ENCODE results near the gene KLKB1.

The KLKB1 gene

GRCh38 chr4:186291256-186291890 lies 64.1 kb downstream of the KLKB1 start:
- no peaks in the 10 kb centered on the region for H3K9me3 ChIP-seq (replicated peaks; ENCODE audit: insufficient read depth, low read length)
- H3K4me2 ChIP-seq (ENCODE audit: low read depth, low read length): no peak overlapping the region
- DNase-seq: no peak
- H3K4me1 ChIP-seq (ENCODE audit: low read length): no peaks in the 10 kb centered on the region
- no peak overlapping the region for H3K4me3 ChIP-seq (ENCODE audit: low read length)
- H2AFZ ChIP-seq (ENCODE audit: low read length): no peak overlapping the region
- H4K20me1 ChIP-seq (ENCODE audit: insufficient read depth, low read length): no peaks in the 10 kb centered on the region
- TF ChIP-seq CTCF (IDR thresholded peaks at IDR 0.05; ENCODE audit: low read length) (no peak), EZH2phosphoT487 (IDR thresholded peaks at IDR 0.05; ENCODE audit: low read length) (no peak), EZH2 (optimal IDR thresholded peaks at IDR 0.05; ENCODE audit: low read depth, low read length) (no peak)
- H3F3A ChIP-seq (ENCODE audit: insufficient read depth, low read length): no peaks in the 10 kb centered on the region
- no peak overlapping the region for H3K27ac ChIP-seq (ENCODE audit: low read length)
- H3K79me2 ChIP-seq (ENCODE audit: low read length): no peaks in the 10 kb centered on the region
- H3K9me2 ChIP-seq (replicated peaks; ENCODE audit: insufficient read depth, low read length): no peaks in the 10 kb centered on the region
- no peak overlapping the region for H3K9ac ChIP-seq (ENCODE audit: low read length)
- no peaks in the 10 kb centered on the region for H3K27me3 ChIP-seq (replicated peaks; ENCODE audit: insufficient read depth, low read length)
- no peaks in the 10 kb centered on the region for H3K36me3 ChIP-seq (replicated peaks; ENCODE audit: insufficient read depth, low read length)

- H3K36me3 ChIP-seq (replicated peaks; ENCODE audit: insufficient read depth, low read length): no peaks in the 10 kb centered on the region
- H3K9me3 ChIP-seq (replicated peaks; ENCODE audit: insufficient read depth, low read length): no peaks in the 10 kb centered on the region
- no peak for DNase-seq
- H3K27ac ChIP-seq (ENCODE audit: low read length): no peak overlapping the region
- no peak overlapping the region for H3K4me3 ChIP-seq (ENCODE audit: low read length)
- no peaks in the 10 kb centered on the region for H4K20me1 ChIP-seq (ENCODE audit: insufficient read depth, low read length)
- no peak overlapping the region for H2AFZ ChIP-seq (ENCODE audit: low read length)
- no peaks in the 10 kb centered on the region for H3K4me1 ChIP-seq (ENCODE audit: low read length)
- no peak overlapping the region for H3K4me2 ChIP-seq (ENCODE audit: low read depth, low read length)
- H3F3A ChIP-seq (ENCODE audit: insufficient read depth, low read length): no peaks in the 10 kb centered on the region
- no peaks in the 10 kb centered on the region for H3K9me2 ChIP-seq (replicated peaks; ENCODE audit: insufficient read depth, low read length)
- no peaks in the 10 kb centered on the region for H3K27me3 ChIP-seq (replicated peaks; ENCODE audit: insufficient read depth, low read length)
- TF ChIP-seq CTCF (IDR thresholded peaks at IDR 0.05; ENCODE audit: low read length) (no peak), EZH2 (optimal IDR thresholded peaks at IDR 0.05; ENCODE audit: low read depth, low read length) (no peak), EZH2phosphoT487 (IDR thresholded peaks at IDR 0.05; ENCODE audit: low read length) (no peak)
- H3K79me2 ChIP-seq (ENCODE audit: low read length): no peaks in the 10 kb centered on the region
- H3K9ac ChIP-seq (ENCODE audit: low read length): no peak overlapping the region
These were observed 66.9 kb downstream of the KLKB1 start for GRCh38 chr4:186294160-186294559.

GRCh38 chr4:186296481-186296880 lies 69.2 kb downstream of the KLKB1 start:
- H3K9me2 ChIP-seq (replicated peaks; ENCODE audit: insufficient read depth, low read length): no peaks in the 10 kb centered on the region
- no peak overlapping the region for H3K27ac ChIP-seq (ENCODE audit: low read length)
- H4K20me1 ChIP-seq (ENCODE audit: insufficient read depth, low read length): no peaks in the 10 kb centered on the region
- H3K4me3 ChIP-seq (ENCODE audit: low read length): no peak overlapping the region
- no peak overlapping the region for H2AFZ ChIP-seq (ENCODE audit: low read length)
- no peaks in the 10 kb centered on the region for H3K4me1 ChIP-seq (ENCODE audit: low read length)
- H3K36me3 ChIP-seq (replicated peaks; ENCODE audit: insufficient read depth, low read length): no peaks in the 10 kb centered on the region
- no peaks in the 10 kb centered on the region for H3F3A ChIP-seq (ENCODE audit: insufficient read depth, low read length)
- H3K9me3 ChIP-seq (replicated peaks; ENCODE audit: insufficient read depth, low read length): no peaks in the 10 kb centered on the region
- no peak overlapping the region for H3K4me2 ChIP-seq (ENCODE audit: low read depth, low read length)
- H3K9ac ChIP-seq (ENCODE audit: low read length): no peak overlapping the region
- no peaks in the 10 kb centered on the region for H3K27me3 ChIP-seq (replicated peaks; ENCODE audit: insufficient read depth, low read length)
- DNase-seq: no peak
- TF ChIP-seq CTCF (IDR thresholded peaks at IDR 0.05; ENCODE audit: low read length) (no peak), EZH2 (optimal IDR thresholded peaks at IDR 0.05; ENCODE audit: low read depth, low read length) (no peak), EZH2phosphoT487 (IDR thresholded peaks at IDR 0.05; ENCODE audit: low read length) (no peak)
- H3K79me2 ChIP-seq (ENCODE audit: low read length): no peaks in the 10 kb centered on the region
